ENCODE results near the gene SOX1. TPM values are rescaled to one million over a fixed set of nuclear protein-coding genes. Genes with fewer than 3 reads are reported as not detected.

SOX1 gene
- total RNA-seq, 1 donor from 2014 or later, result 0.57 TPM

- TF ChIP-seq CTCF (IDR thresholded peaks at IDR 0.05; ENCODE audit: unreplicated experiment), result no peak
- peaks cover 1% of the 10 kb centered on the region for H3K4me1 Mint-ChIP-seq (ENCODE audit: low read depth)
- no peak for DNase-seq (ENCODE audit: low spot score, unreplicated experiment)
- peak overlapping the region; percentile 25 for H3K4me3 Mint-ChIP-seq (ENCODE audit: low read depth)
- H3K27ac Mint-ChIP-seq, result no peak overlapping the region
- no peaks in the 10 kb centered on the region for H3K9me3 Mint-ChIP-seq (ENCODE audit: low read depth)
- peaks cover 80% of the 10 kb centered on the region for H3K27me3 Mint-ChIP-seq
- no peaks in the 10 kb centered on the region for H3K36me3 Mint-ChIP-seq (ENCODE audit: insufficient read depth)
These were observed 6.5 kb downstream of the SOX1 start for GRCh38 chr13:112073245-112074138.

GRCh38 chr13:112074139-112074865 lies 7.4 kb downstream of the SOX1 start:
- H3K4me1 Mint-ChIP-seq (ENCODE audit: low read depth), result peaks cover 1% of the 10 kb centered on the region

GRCh38 chr13:112077729-112078128 lies 10.8 kb downstream of the SOX1 start:
- H3K36me3 Mint-ChIP-seq (ENCODE audit: insufficient read depth), result no peaks in the 10 kb centered on the region
- no peak overlapping the region for H3K4me3 Mint-ChIP-seq (ENCODE audit: low read depth)
- no peak for DNase-seq (ENCODE audit: low spot score, unreplicated experiment)
- H3K27ac Mint-ChIP-seq, result peak overlapping the region; percentile 20
- H3K9me3 Mint-ChIP-seq (ENCODE audit: low read depth), result no peaks in the 10 kb centered on the region
- no peak for TF ChIP-seq CTCF (IDR thresholded peaks at IDR 0.05; ENCODE audit: unreplicated experiment)
- peaks cover 1% of the 10 kb centered on the region for H3K4me1 Mint-ChIP-seq (ENCODE audit: low read depth)
- peaks cover 67% of the 10 kb centered on the region for H3K27me3 Mint-ChIP-seq

More at GRCh38 chr13:112074139-112074865, 7.4 kb downstream of the SOX1 start:
- TF ChIP-seq CTCF (IDR thresholded peaks at IDR 0.05; ENCODE audit: unreplicated experiment), result no peak
- DNase-seq (ENCODE audit: low spot score, unreplicated experiment), result no peak
- peaks cover 73% of the 10 kb centered on the region for H3K27me3 Mint-ChIP-seq
- no peaks in the 10 kb centered on the region for H3K36me3 Mint-ChIP-seq (ENCODE audit: insufficient read depth)
- H3K9me3 Mint-ChIP-seq (ENCODE audit: low read depth), result no peaks in the 10 kb centered on the region
- no peak overlapping the region for H3K4me3 Mint-ChIP-seq (ENCODE audit: low read depth)
- peak overlapping the region; percentile 42 for H3K27ac Mint-ChIP-seq

- peaks cover 70% of the 10 kb centered on the region for H3K27me3 Mint-ChIP-seq
These were observed 11.3 kb downstream of the SOX1 start for GRCh38 chr13:112078216-112078615.

More at GRCh38 chr13:112078216-112078615, 11.3 kb downstream of the SOX1 start:
- H3K4me1 Mint-ChIP-seq (ENCODE audit: low read depth), result peaks cover 1% of the 10 kb centered on the region
- H3K9me3 Mint-ChIP-seq (ENCODE audit: low read depth), result no peaks in the 10 kb centered on the region
- H3K4me3 Mint-ChIP-seq (ENCODE audit: low read depth), result no peak overlapping the region
- TF ChIP-seq CTCF (IDR thresholded peaks at IDR 0.05; ENCODE audit: unreplicated experiment), result no peak
- no peak for DNase-seq (ENCODE audit: low spot score, unreplicated experiment)
- peak overlapping the region; percentile 20 for H3K27ac Mint-ChIP-seq
- no peaks in the 10 kb centered on the region for H3K36me3 Mint-ChIP-seq (ENCODE audit: insufficient read depth)

Measured in progenitor cell of endocrine pancreas (in vitro differentiated cells).